Superior temporal gyrus (tissue), 1 donor: ENCODE results near the gene MYO6.
A peak's percentile ranks its signal among the peaks of the same experiment; 100 is the strongest.
"Not testable (repeated sequence)": the region's sequence is repeated elsewhere in the genome, so short reads cannot be mapped to it uniquely, and the experiment has no call there.

Experiments
- DNase-seq: peaks from one replicate; pipeline ENCODE4 v3.0.0-alpha.2; 2016; ENCODE audit errors: extremely low spot score

Gene MYO6

DNA sequence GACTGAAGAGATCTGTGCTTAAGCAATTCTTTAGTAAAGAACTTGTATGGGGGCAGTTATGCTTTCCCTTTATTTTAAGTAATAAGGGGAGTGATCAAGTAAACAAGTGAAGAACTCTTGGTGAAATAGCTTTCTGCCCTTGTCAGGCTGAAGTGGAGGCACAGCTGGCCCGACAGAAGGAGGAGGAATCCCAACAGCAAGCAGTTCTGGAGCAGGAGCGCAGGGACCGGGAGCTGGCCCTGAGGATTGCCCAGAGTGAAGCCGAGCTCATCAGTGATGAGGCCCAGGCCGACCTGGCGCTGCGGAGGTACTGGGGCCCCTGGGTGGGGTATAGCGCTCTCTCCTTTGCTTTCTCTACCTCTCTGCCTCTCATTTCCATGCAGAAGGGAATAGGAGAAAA lies 143.3 kb downstream of the MYO6 start:
- no peak for DNase-seq

DNA sequence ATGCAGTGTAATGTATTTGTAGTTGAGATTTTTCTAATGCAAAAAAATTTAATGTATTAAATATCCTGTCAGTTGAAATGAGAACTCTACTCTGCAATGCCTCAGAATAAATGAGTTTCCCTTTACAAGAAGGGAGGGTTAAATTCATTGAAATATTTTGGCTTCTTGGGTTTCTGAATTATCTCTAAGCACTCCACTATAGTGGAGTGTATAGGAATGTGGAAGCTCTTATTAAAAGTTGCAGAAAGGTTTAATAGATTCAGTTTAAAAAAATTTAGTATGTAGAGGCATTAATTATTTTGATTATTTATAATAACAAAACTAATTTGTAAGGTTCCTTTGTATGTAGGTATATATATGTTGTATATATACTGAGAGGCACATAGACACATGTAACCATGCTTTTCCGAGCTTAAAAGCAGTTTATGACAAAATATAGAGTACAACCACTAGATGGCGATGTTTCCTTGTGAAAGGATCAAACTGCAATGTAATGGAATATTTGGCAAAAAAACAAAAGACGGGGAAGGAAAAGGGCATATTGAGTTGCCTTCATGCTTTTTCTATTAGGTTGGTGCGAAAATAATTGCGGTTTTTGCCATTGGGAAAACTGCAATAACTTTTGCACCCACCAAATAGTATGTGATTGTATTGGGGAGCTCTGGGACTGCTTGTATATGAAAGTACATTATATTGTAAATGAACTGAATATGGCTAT lies 144.2 kb downstream of the MYO6 start:
- DNase-seq: peak; percentile 95

DNA sequence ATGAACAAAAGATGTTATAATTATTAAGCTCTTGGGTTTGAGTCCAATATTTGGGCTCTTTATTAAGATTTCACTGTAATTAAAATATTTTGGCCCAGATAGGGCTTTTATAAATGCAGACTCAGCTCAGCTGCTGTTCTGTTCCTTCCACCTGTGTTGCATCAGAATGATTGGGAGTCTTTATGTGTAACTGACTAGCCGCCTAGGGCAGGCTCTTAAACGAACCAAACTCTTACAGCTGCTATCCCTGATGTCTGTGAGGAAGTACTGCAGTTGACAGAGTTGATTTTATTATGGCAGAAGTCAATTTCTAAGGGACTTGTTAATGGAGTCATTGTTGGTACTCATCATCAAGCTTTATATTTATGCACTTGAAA lies 144.7 kb downstream of the MYO6 start:
- no peak for DNase-seq

DNA sequence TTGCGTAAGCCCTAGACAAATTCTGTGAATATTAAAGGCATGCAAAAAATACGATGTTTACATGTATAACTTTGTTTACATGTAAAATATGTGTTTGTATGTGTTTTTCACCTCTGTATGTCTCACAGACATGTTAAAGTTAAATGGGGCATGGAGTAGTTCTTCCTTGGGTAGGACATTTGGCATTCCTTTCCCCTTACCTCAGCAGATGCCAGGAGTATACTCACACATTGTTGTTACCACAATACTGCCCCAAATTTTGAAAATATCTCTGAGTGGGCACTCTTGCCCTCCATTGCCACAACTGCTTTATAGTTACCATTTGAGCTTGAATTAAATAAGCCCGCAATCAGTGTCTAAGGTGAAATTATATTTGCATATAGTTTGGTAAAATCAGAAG lies 147.5 kb downstream of the MYO6 start:
- DNase-seq: no peak

DNA sequence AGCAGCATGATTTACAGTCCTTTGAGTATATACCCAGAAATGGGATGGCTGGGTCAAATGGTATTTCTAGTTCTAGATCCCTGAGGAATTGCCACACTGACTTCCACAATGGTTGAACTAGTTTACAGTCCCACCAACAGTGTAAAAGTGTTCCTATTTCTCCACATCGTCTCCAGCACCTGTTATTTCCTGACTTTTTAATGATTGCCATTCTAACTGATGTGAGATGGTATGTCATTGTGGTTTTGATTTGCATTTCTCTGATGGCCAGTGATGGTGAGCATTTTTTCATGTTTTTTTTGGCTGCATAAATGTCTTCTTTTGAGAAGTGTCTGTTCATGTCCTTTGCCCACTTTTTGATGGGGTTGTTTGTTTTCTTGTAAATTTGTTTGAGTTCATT lies 151.2 kb downstream of the MYO6 start:
- not testable (repeated sequence) for DNase-seq

DNA sequence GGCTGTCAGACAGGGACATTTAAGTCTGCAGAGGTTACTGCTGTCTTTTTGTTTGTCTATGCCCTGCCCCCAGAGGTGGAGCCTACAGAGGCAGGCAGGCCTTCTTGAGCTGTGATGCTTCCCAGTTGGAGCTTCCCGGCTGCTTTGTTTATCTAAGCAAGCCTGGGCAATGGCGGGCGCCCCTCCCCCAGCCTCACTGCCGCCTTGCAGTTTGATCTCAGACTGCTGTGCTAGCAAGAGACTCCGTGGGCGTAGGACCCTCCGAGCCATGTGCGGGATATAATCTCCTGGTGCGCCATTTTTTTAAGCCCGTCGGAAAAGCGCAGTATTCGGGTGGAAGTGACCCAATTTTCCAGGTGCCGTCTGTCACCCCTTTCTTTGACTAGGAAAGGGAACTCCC lies 156.1 kb downstream of the MYO6 start:
- not testable (repeated sequence) for DNase-seq

DNA sequence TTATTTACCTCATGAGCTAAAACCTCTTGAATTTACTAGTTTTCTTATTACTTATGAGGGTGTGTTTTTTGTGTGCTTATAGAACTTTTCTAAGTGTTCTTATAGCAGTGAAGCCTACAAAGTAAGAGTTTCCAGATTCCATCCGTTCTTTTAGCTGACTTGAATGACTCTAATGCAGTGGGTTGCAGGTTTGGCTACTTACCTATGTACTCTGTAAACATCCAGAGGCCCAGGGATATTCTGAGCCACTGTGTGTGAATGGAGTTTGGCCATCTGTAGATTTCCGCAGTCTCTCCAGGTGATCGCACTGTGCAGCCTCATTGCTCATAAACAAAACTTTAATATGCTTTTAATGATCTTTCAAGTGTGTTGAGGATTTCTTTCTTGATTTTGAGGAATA lies 157.8 kb downstream of the MYO6 start:
- DNase-seq: no peak

DNA sequence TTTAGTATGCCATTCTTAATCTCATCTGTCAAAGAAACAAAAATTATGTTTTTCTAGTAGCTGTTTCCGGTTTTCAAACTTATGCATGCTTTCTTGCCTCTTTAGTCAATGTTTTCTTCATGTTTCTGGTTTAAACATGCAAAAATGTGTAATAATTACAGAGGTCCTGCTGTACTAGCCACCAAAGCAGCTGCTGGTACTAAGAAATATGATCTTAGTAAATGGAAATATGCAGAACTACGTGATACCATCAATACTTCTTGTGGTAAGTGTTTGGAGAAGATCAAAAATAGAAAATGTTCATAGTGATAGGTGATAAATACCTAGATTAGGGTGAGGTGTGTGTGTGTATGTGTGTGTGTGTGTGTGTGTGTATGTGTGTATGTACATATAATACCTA lies 158.4 kb downstream of the MYO6 start:
- DNase-seq: no peak

DNA sequence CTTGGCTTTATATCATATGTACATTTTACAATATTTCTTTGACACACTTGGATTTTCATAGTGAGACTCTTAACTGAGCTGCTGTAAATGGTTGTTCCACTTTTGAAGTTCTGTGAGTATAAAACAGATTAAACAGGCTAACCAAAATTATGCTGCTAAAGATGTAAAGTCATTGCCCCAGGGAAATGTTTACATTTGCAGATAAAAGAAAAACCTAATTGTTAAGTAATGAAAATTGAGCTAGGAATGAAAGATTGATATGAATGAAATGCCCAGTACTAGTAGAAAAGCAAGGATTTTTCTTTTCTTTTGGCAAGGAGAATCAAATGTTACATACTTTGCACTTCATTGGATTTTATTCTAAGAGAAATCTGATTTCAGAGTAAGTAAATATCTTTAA lies 164.0 kb downstream of the MYO6 start:
- no peak for DNase-seq

DNA sequence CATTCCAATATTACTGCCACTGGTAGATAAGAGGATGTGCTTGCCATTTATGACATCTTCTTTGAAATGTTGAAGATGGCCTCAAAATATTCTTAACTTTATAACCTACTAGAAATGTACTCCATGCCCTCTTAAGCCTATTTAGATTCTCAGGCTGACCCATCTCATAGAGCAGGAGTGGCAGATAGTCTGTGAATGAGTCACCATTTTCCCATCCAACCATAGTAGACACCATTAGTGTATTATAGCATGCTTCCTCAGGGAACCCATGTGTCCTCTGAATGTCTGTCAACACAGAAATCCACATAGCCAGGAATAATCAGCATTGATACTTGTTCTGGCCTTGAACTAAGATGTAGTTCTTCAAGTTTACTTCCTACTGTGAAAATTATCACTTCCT lies 173.2 kb downstream of the MYO6 start:
- no peak for DNase-seq

DNA sequence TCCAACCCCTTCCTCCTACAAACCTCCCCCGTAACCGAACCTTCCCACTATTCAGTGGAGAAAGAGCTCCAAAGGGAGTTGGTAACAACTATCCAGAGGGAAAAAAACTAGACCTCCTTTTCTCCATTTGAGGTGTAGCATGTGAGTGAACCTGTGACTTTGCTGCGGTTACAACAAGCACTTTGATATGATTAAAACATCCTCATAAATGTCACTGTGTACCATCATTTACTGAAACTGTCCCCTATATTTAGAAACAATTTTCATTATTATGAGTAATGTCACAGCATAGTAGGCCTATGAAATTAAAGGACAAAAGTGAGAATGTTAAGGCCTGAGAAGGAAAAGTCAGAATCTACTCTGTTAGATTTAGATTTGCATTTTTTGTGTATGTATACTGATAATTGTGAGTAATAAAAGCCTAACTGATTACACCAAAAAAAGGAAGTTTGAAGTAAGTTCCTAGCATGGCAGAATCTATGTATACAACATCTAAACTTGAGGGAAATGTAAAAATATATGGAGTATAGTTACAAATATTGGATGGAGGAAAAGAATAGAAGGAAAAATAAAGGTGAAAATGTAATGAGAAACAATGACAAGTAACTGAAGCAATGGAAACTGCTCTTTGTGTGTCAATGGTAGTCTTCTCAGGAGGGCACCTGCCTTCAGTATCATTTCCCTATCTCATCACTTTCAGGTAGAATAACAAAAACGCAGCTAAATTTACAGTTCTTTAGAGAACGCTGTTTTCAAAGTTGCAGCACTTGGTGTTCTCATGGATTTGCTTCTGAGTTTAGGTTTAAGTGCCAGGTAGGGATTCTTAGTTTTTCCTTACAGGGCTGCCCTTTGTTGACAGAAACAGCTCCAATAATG lies 177.5 kb downstream of the MYO6 start:
- DNase-seq: no peak

DNA sequence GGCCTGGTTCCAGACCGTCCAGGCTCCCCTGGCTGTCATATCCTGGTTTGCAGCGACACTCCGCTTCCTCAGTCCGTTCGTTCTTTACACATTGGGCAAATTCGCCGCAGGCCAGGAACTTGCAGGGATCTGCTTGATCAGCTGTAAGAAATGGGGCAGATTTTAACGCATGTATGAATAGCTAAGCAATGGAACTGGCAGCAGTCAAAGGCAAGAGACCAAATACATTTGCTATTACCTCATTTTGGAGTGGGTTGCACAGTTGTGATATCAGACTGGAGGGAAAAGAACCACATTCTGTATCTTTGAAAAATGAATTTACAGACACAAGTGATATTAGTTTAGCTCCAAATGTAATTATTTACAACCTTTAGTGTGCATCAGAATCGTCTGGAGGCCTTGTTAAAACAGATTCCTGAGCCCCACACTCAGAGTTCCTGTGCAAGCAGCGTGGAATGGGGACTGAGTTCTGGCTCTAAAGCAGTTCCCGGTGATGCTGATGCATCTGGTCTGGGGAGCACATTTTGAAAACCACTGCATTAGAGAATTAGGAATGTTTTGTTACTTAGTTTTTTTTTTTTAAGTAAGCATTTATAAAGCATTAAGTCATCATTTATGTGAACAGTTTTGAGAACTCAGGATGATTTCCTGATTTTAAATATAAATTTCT lies 182.1 kb downstream of the MYO6 start:
- DNase-seq: no peak

DNA sequence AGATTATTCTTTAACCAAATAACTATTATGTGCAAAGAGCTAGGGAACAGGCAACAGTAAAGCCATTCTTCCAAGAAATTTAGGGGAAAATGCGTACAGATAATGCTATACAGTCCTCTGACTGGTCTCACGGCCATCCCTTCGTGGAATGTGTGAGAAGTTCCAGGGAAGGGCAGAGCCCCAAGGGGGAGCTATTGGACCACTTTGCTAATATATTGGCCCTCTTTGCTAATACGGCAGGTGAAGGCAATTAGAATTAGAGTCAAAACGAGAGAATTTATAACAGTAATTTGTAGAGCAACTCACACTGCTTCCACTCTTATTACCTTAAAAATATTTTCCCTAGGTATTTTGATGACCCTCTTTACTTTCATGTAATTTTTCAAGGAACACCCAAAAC lies 183.0 kb downstream of the MYO6 start:
- DNase-seq: peak; percentile 67

DNA sequence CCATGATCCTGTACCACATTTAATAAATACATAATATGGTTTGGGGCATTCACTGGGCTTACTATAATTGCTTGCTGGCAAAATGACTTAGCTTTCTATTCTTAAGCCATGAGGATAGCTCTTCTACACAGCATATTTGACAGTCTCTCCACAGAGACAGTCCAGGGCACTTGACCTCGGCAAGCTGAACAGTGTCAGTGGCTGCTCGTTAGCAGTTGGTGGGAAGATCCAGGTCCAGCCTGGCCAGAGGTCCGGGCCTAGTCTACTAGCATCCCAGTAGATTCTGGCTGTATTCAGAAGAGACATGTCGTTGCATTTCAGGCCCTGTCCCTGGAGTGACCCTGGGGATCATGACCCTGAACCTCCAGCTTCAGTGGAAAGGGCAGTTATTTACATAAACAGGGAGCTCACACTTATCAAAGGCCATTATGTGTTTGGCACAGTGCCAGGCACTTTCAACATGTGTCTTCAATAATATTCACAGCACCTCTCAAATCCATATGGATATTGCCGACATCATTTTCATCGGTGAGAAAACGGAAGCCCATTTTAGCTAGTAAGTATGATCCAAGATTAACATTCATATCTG lies 184.4 kb downstream of the MYO6 start:
- DNase-seq: no peak

DNA sequence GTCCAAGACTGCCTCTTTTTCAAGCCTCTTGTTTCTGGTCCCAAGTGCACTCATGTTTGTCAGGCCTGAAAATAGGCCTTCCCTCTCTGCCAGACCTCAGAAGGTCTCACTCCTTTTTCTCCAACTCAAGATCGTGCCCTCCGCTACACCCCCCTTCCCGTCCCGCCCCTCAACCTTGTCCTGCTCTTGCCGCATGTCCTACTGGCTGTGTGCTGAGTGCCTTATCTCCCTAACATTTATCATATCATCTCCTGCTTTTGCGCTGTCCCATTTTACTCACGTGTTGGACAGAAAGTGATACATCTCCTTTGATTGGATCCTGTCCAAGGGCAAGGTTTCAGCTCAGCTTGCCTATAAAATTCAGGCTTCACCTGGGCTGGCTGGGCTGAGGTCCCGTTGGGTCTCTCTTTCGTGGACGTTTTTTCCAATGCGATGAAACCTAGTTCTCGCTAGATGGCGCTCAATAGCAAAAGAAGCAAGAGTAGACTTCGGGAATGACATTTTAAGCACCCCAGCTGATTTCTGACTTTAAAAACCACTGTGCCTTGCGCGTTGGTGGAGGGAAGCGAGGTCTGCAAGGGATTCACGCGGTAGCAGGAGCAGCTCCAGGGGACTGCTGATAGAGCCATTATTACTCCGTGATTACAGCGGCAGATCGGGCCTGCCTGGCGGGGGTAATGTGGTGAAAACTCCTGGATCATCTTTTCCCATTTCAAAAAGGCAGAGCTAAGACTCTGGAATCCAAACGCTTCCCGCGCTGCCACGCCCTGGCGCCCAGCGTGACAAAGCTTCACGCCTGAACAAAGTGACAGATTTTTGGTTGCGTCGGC lies 185.8 kb downstream of the MYO6 start:
- peak; percentile 90 for DNase-seq

DNA sequence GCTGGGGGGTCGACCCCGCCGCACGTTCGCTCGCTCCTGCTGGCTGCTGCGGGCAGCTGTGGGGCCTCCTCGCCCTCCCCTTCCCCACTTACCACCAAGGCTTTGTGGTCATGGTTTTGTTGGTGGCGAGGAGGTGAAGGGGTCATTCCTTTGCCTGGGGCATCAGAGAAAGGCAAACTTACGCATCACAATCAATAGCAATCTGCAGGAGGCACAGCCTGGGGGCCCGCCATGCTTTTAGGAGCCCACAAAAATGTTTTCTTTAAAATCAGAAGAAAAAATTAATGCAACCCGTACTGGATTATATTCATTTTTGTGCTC lies 186.4 kb downstream of the MYO6 start:
- no peak for DNase-seq

DNA sequence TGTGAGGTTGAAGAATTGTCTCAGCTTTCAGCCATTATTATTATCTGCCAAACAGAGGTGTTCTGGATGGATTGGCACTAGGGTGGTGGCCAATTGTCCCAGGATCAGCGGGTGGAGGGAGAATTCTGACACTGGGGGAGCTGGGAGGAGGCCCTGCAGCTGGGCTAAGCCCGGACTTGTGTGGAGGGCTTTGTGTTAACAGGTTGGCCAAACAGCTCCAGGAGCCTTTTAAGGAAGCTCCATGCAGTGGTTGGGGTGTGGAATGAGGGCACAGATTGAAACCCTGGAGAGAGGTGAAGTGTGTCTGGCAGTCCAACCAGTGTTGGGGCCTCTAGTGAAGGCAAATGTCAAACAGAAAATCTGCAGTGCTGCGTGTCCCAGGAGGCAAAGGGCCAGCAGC lies 187.6 kb downstream of the MYO6 start:
- DNase-seq: no peak

DNA sequence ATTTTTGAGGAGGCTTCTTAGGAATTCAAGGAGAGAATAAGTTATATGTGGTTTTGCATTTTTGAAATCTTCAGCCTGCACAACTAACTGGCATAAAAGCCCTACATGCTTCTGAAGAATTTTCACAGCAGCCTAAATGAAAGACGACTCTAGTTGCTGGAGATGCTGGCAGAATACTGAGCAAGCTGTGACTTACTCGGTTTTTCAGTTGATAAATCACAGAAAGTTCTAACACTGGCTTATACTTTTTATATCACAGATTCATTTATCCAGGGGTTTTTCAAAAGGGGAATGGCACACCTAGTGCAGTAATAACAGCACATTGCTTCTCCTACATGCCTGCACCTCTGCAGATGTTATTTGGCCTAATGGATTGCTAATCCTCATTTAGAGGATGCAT lies 188.8 kb downstream of the MYO6 start:
- DNase-seq: no peak

DNA sequence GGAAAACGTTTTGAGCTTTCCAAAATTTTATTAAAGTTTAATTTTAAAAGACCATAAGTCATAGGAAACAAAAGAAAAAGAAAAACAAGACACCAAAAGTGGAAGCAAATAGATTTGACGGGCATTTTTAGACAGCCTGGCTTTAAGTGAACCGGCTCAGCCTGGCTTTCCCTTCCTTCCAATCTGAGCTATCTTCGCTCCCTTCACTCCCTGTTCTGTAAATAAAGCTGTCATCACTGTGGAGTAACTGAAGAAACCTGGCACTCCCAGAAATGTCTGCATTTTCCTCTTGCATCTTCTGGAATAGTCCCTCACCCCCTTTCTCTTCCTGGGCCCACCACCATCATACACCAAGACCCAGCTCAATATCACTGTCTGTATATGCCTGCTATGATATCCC lies 191.5 kb downstream of the MYO6 start:
- no peak for DNase-seq

DNA sequence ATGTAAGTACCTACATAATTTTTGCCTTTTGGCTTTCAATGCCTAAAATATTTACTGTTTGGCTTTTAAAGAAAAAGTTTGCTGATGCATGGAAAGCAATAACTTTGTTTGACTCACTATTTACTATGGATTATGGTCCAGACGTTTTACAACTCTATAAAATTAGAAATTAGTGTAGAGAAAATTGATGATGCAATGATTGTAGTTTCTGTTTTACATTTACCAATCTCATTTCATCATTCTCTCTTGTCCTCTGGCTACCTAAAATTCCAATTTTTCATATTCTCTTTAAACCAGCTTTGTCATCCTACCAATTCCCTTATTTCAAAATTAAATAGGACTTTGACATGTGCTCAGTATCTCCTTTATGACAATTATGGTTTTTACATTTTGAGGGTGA lies 192.5 kb downstream of the MYO6 start:
- DNase-seq: no peak

DNA sequence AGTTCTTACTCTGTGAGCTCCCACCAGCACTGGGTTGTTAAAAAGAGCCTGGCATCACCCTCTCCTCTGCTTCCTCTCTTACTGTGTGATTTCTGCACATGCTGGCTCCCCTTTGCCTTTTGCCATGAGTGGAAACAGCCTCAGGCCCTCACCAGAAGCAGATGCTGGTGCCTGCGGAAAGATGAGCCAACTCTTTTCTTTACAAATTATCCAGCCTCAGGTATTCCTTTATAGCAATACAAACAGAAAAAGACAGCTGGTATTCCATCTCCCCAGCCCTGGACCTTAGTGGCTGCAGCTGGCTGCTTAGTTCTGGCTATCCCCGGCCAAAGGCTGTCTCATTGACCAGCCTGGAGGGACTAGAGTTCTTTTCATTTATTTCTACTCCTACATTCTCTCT lies 194.3 kb downstream of the MYO6 start:
- DNase-seq: no peak
